ENCODE data around the gene NTM.

Gene NTM

GRCh38 chr11:131449036-131450019, 78.9 kb downstream of the NTM start:
- TF ChIP-seq, protein P1, sequence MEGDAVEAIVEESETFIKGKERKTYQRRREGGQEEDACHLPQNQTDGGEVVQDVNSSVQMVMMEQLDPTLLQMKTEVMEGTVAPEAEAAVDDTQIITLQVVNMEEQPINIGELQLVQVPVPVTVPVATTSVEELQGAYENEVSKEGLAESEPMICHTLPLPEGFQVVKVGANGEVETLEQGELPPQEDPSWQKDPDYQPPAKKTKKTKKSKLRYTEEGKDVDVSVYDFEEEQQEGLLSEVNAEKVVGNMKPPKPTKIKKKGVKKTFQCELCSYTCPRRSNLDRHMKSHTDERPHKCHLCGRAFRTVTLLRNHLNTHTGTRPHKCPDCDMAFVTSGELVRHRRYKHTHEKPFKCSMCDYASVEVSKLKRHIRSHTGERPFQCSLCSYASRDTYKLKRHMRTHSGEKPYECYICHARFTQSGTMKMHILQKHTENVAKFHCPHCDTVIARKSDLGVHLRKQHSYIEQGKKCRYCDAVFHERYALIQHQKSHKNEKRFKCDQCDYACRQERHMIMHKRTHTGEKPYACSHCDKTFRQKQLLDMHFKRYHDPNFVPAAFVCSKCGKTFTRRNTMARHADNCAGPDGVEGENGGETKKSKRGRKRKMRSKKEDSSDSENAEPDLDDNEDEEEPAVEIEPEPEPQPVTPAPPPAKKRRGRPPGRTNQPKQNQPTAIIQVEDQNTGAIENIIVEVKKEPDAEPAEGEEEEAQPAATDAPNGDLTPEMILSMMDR (IDR thresholded peaks at IDR 0.05; ENCODE audit: extremely low read depth, missing control alignments): no peak
- no peak for DNase-seq (ENCODE audit: low spot score)

GRCh38 chr11:131454490-131454889, 84.1 kb downstream of the NTM start:
- no peak for DNase-seq (ENCODE audit: low spot score)
- TF ChIP-seq, protein P1 (IDR thresholded peaks at IDR 0.05; ENCODE audit: extremely low read depth, missing control alignments): no peak

- TF ChIP-seq, protein P1 (IDR thresholded peaks at IDR 0.05; ENCODE audit: extremely low read depth, missing control alignments): no peak
Measured at GRCh38 chr11:131454989-131455388, 84.6 kb downstream of the NTM start.

DNA sequence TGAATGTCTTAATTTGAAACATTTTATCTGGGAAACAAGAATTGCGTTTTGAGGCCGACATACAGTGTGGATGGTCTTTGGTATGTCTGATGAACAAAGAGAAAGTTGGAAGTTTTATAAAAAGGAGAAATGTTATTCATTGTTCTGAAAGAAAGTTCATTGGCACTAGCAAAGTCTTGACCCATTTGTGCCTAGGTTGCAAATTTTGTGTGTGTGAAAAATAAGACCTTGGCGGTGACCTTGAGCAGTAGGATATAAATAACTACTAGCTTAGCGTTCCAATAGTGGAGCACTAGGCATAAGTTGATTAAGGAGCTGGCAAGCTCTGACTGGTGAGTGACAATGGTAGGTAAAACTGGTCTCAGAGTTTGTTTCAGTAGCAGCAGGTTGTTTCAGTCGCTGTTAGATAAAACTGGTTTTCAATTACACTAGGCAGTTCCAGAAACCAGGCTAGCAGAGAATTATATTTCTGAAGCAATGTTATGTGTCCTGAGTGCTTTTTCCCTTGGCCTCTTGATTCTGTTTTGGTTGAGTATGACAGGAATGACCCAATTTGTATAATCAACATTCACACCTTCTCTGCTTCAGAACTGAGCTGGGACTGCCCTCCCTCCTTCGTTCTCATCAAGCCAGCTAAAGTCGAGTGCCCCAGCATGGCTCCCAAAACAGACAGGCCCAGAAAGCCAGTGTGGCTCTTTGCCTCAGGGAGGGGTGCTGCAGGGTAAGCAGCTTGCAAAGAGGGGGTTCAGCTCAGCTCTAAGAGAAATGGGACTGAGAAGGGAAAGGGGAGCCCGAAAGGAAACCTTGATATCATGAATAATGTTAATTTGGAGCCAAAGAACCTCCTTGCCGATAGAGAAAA, 85.7 kb downstream of the NTM start:
- TF ChIP-seq, protein P1 (IDR thresholded peaks at IDR 0.05; ENCODE audit: extremely low read depth, missing control alignments): no peak
- no peak for DNase-seq (ENCODE audit: low spot score)

More at GRCh38 chr11:131454989-131455388, 84.6 kb downstream of the NTM start:
- no peak for DNase-seq (ENCODE audit: low spot score)

- TF ChIP-seq, protein P1 (IDR thresholded peaks at IDR 0.05; ENCODE audit: extremely low read depth, missing control alignments): no peak
- no peak for DNase-seq (ENCODE audit: low spot score)
Measured at GRCh38 chr11:131457163-131457562, 86.7 kb downstream of the NTM start.

- TF ChIP-seq, protein P1 (IDR thresholded peaks at IDR 0.05; ENCODE audit: extremely low read depth, missing control alignments): no peak
- no peak for DNase-seq (ENCODE audit: low spot score)
Measured at GRCh38 chr11:131458421-131458820, 88.0 kb downstream of the NTM start.
